Gastrocnemius medialis (tissue), 4 donors: ENCODE measurements around the gene WDR41.

ENCODE experiments used
- CTCF ChIP-seq, 5 experiments: fragments of 450-650 bp in 3 of 5; fragments of 200-600 bp in 2 of 5; sonication (generic) in 2 of 5; IDR thresholded peaks in 4 of 5; conservative IDR thresholded peaks in 1 of 5; 1 replicate in 4 of 5; 2 replicates in 1 of 5; pipeline ENCODE4 v1.5.1; 2016 to 2019; ENCODE audit warnings: antibody characterized with exemption in 5 of 5, mild to moderate bottlenecking in 3 of 5, moderate library complexity in 3 of 5
- POLR2A ChIP-seq, 2 donors: fragments of 450-650 bp; IDR thresholded peaks; one replicate each; pipeline ENCODE4 v1.6.1; 2017; ENCODE audit warnings: antibody characterized with exemption in 2 of 2, mild to moderate bottlenecking in 2 of 2, moderate library complexity in 2 of 2

- no peak for TF ChIP-seq CTCF (IDR thresholded peaks at IDR 0.05 in 4 of 5, conservative IDR thresholded peaks at IDR 0.05 in 1 of 5)
- no peak for TF ChIP-seq POLR2A (IDR thresholded peaks at IDR 0.05)
Measured at GRCh38 chr5:77454123-77454522, 38.0 kb downstream of the WDR41 start.
